K562 (cell line): Measurements from ENCODE around the gene MYBPC3. TPM values are rescaled to one million over a fixed set of nuclear protein-coding genes. Genes with fewer than 3 reads are reported as not detected.

Source experiments
- ARID1B ChIP-seq: fragments of 450-650 bp; IDR thresholded peaks from 2 replicates; pipeline ENCODE4 v1.6.1; 2016; ENCODE audit warnings: antibody characterized with exemption, mild to moderate bottlenecking, inconsistent platforms
- BCLAF1 ChIP-seq, 2 experiments: fragments of 450-650 bp in 1 of 2; IDR thresholded peaks; 2 replicates each; pipeline ENCODE4 v1.6.1; 2011 to 2017; ENCODE audit warnings: low read depth in 2 of 2, antibody characterized with exemption in 1 of 2, borderline replicate concordance in 1 of 2, low read length in 1 of 2, mild to moderate bottlenecking in 1 of 2, mixed read lengths in 1 of 2; ENCODE audit not compliant: control insufficient read depth in 1 of 2
- EHMT2 ChIP-seq: fragments of 450-650 bp; IDR thresholded peaks from 2 replicates; pipeline ENCODE4 v1.6.1; 2018; ENCODE audit warnings: antibody characterized with exemption
- FOXJ3 ChIP-seq: sonication (generic); formaldehyde crosslinking; IDR thresholded peaks from 2 replicates; pipeline ENCODE4 v1.4.0; 2020; ENCODE audit warnings: mild to moderate bottlenecking, missing genetic modification reagents
- MCM7 ChIP-seq, 2 experiments: fragments of 450-650 bp; IDR thresholded peaks; 2 replicates each; pipeline ENCODE4 v1.6.1; 2016 to 2018
- MEIS2 ChIP-seq: fragments of 450-650 bp; IDR thresholded peaks from 2 replicates; pipeline ENCODE4 v1.6.1; 2014; ENCODE audit warnings: mild to moderate bottlenecking; ENCODE audit not compliant: partially characterized antibody
- MLLT1 ChIP-seq, 2 experiments: fragments of 450-650 bp; IDR thresholded peaks; 2 replicates each; pipeline ENCODE4 v1.6.1; 2016
- MTA1 ChIP-seq: fragments of 450-650 bp; IDR thresholded peaks from 2 replicates; pipeline ENCODE4 v1.6.1; 2017; ENCODE audit warnings: borderline replicate concordance
- PBX2 ChIP-seq, 2 experiments: IDR thresholded peaks in 1 of 2; conservative IDR thresholded peaks in 1 of 2; 2 replicates each; pipeline ENCODE4 v1.6.1; 2016; ENCODE audit warnings: low read depth in 2 of 2, mild to moderate bottlenecking in 1 of 2, missing compliant biosample characterization in 1 of 2, missing genetic modification characterization in 1 of 2, moderate library complexity in 1 of 2
- PREB ChIP-seq: sonication (generic); formaldehyde crosslinking; IDR thresholded peaks from 2 replicates; pipeline ENCODE4 v1.8.1; 2023; ENCODE audit warnings: mild to moderate bottlenecking, missing genetic modification reagents
- RNF219 ChIP-seq: fragments of 250-450 bp; sonication (Bioruptor Pico); IDR thresholded peaks from 2 replicates; pipeline ENCODE4 v1.5.0; 2022; ENCODE audit warnings: mild to moderate bottlenecking
- SMARCA5 ChIP-seq: fragments of 450-650 bp; IDR thresholded peaks from 2 replicates; pipeline ENCODE4 v1.6.1; 2016
- SPI1 ChIP-seq: IDR thresholded peaks from 2 replicates; pipeline ENCODE4 v1.6.1; 2011; ENCODE audit warnings: low read depth, low read length, control low read depth, borderline replicate concordance
- ZBTB5 ChIP-seq: fragments of 450-650 bp; IDR thresholded peaks from 2 replicates; pipeline ENCODE4 v1.6.1; 2017; ENCODE audit warnings: antibody characterized with exemption
- ZNF507 ChIP-seq: conservative IDR thresholded peaks from 2 replicates; pipeline ENCODE4 v1.6.1; 2017; ENCODE audit warnings: missing genetic modification characterization, missing compliant biosample characterization
- polyA plus RNA-seq, 8 experiments: library from polyadenylated mRNA; depleted of rRNA in 4 of 8; stranded (reverse) in 5 of 8; unstranded in 3 of 8; fragments of >200 nt; fragmentation: Nextera tagmentation in 2 of 8; fragmentation: Illumina TruSeq in 1 of 8; extraction: Ambion mirVana in 2 of 8; extraction: Trizol in 1 of 8; gene quantifications; 2 replicates each; pipeline versions ENCODE4 v1.2.1 to v1.2.3, GENCODE V29; 2011 to 2014; ENCODE audit warnings: inconsistent platforms in 1 of 8, missing spikeins in 1 of 8
- total RNA-seq, 7 experiments: library from RNA; depleted of rRNA in 6 of 7; stranded (reverse); fragments of >200 nt in 6 of 7; fragmentation: Illumina TruSeq in 2 of 7; extraction: Trizol in 2 of 7; gene quantifications; 2 replicates each; pipeline versions ENCODE4 v1.2.1 to v1.2.3, GENCODE V29; 2011 to 2021; ENCODE audit warnings: low replicate concordance in 1 of 7

The MYBPC3 gene
- total and polyA plus RNA-seq, 9 of the 15 experiments (the other 6 are each of a cell fraction or from before 2014, with no cell fraction given) = 0.01 TPM; not detected in 8

- TF ChIP-seq MCM7 (IDR thresholded peaks at IDR 0.05) (no peak), PBX2 (CRISPR knock-in tag; IDR thresholded peaks at IDR 0.05; ENCODE audit: low read depth) (no peak), PBX2 (tag; conservative IDR thresholded peaks at IDR 0.05; ENCODE audit: low read depth) (0 out of 2 replicates have a peak, but pooled peaks have one; percentile 35), FOXJ3 (no peak), EHMT2 (peak; percentile 72), ARID1B (peak; percentile 23; the same call in 1 of the 2 replicates), ZNF507 (no peak), MEIS2 (peak; percentile 56), SMARCA5 (peak; percentile 35; the same call in 1 of the 2 replicates), MTA1 (peak; percentile 56; the same call in 1 of the 2 replicates), BCLAF1 (IDR thresholded peaks at IDR 0.05; ENCODE audit: borderline replicate concordance in 1 of 2, control insufficient read depth in 1 of 2, low read depth in 2 of 2, low read length in 1 of 2) (0 out of 4 replicates have a peak, but pooled peaks of 1 of the 2 experiments have one; percentile 16), MLLT1 (IDR thresholded peaks at IDR 0.05) (peak; percentile 17 to 89; a peak in 3 of 4 replicates), PREB (CRISPR knock-in tag) (no peak), ZBTB5 (peak; percentile 20; the same call in 1 of the 2 replicates), SPI1 (no peak), RNF219 (CRISPR knock-in tag) (no peak)
Measured at GRCh38 chr11:47379317-47379716, 26.8 kb upstream of the MYBPC3 start (continued).
